ENCODE data around the gene C1R. TPM values are rescaled to one million over a fixed set of nuclear protein-coding genes. Genes with fewer than 3 reads are reported as not detected.

C1R gene
- polyA plus RNA-seq, 1 of the 3 experiments (the other 2 are of a cell fraction), result 20.1 TPM

DNA sequence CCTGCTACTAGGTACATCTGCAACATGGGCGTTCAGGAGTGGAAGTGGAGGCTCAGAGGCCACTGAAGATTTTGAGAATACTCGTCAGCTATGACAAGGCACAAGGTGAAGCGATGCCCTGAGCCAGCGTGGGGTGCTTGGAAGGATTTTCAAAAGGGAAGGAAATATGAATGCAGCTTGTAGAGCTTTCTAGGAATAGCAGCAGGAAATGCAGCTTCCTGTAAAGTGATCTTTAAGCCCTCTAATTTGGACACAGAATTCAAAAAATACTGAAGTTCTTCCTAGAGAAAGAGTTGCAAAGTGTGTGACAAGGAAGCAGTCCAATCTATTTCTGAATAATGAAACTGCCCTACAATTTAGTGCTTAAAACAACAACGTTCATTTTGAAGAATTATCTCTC lies 44.9 kb downstream of the C1R start:
- Histone ChIP-seq H3K27me3 (ENCODE audit: insufficient read depth) (no peaks in the 10 kb centered on the region), H3K4me1 (ENCODE audit: control insufficient read depth in 1 of 2, insufficient read depth in 2 of 2, low read depth in 1 of 2, low read length in 1 of 2) (no peaks in the 10 kb centered on the region), H3K4me3 (ENCODE audit: low read depth in 2 of 2, low read length in 1 of 2) (no peak overlapping the region), H3K4me2 (no peak overlapping the region), H3K36me3 (replicated peaks in 1 of 2; ENCODE audit: control insufficient read depth in 1 of 2, insufficient read depth in 2 of 2, low read length in 1 of 2) (no peaks in the 10 kb centered on the region), H3K27ac (ENCODE audit: low read depth in 2 of 2, low read length in 1 of 2) (no peak overlapping the region), H3K9me2 (no peaks in the 10 kb centered on the region), H3K9ac (no peak overlapping the region), H3F3A (replicated peaks; ENCODE audit: insufficient read depth) (no peaks in the 10 kb centered on the region), H4K20me1 (ENCODE audit: insufficient read depth) (no peaks in the 10 kb centered on the region), H3K79me2 (ENCODE audit: insufficient read depth) (no peaks in the 10 kb centered on the region), H3K9me3 (no peaks in the 10 kb centered on the region), H2AFZ (ENCODE audit: low read depth) (no peak overlapping the region)
- ChIA-PET POLR2A (no interaction called here), CTCF (no interaction called here)
- no peak for DNase-seq
- TF ChIP-seq RXRA (IDR thresholded peaks at IDR 0.05; ENCODE audit: borderline replicate concordance, low read depth), result no peak
- WGBS (ENCODE audit: low lambda C conversion rate), result 65% methylated on average over 5 of the region's 5 CpGs

DNA sequence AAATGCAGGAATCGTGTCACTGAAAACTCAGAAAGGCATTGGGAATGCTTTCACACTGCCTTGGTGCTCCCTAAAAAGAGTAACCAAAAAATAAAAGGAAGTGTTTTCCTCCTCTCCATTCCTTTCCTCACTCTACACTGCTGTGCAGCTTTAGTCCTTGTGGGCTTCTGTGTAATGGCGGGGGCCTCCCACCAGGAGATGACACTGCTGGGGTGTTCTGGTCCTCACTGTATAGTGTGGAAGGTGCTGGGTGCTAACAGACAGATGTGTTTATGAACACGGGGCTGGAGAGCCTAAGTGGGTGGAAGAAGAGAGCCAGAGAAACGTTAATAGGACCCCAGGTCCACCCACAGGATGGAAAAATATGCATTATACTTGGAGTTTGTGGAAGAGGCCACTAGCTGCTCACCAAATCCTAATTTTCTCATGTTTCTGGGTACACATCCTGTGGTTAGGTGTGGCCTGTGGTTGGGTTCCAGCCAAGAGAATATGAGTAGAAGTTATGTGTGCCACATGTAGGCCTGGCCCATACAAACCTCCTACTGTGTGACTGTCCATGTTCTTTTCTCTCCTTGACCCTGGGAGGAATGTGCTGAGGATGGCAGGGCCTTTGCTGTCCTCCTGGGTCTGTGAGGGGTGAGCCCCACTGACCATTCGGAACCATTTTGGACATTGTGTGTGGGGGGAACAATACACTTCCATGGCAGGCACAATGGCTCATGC lies 45.7 kb downstream of the C1R start:
- no peak overlapping the region for H3K27ac ChIP-seq (ENCODE audit: low read depth in 2 of 2, low read length in 1 of 2)
- H3K4me2 ChIP-seq, result no peak overlapping the region
- H4K20me1 ChIP-seq (ENCODE audit: insufficient read depth), result no peaks in the 10 kb centered on the region
- H3K9ac ChIP-seq, result no peak overlapping the region
- DNase-seq, result no peak
- no peaks in the 10 kb centered on the region for H3K4me1 ChIP-seq (ENCODE audit: control insufficient read depth in 1 of 2, insufficient read depth in 2 of 2, low read depth in 1 of 2, low read length in 1 of 2)
- no peaks in the 10 kb centered on the region for H3K36me3 ChIP-seq (replicated peaks in 1 of 2; ENCODE audit: control insufficient read depth in 1 of 2, insufficient read depth in 2 of 2, low read length in 1 of 2)
- no peak overlapping the region for H2AFZ ChIP-seq (ENCODE audit: low read depth)
- CTCF ChIA-PET, result no interaction called here
- H3K4me3 ChIP-seq (ENCODE audit: low read depth in 2 of 2, low read length in 1 of 2), result no peak overlapping the region
- no peaks in the 10 kb centered on the region for H3K9me2 ChIP-seq
- no peaks in the 10 kb centered on the region for H3K27me3 ChIP-seq (ENCODE audit: insufficient read depth)
- POLR2A ChIA-PET, result no interaction called here
- 47% methylated on average over 4 of the region's 5 CpGs for WGBS (ENCODE audit: low lambda C conversion rate)
- TF ChIP-seq RCOR1 (IDR thresholded peaks at IDR 0.05; ENCODE audit: low read length), result no peak
- no peak for TF ChIP-seq CHD2 (IDR thresholded peaks at IDR 0.05; ENCODE audit: low read length, partially characterized antibody)
- no peak for TF ChIP-seq TAF1 (IDR thresholded peaks at IDR 0.05; ENCODE audit: borderline replicate concordance, low read depth, low read length)
- no peak for TF ChIP-seq GATA2 (CRISPR knock-in tag; IDR thresholded peaks at IDR 0.05)
- TF ChIP-seq RXRA (IDR thresholded peaks at IDR 0.05; ENCODE audit: borderline replicate concordance, low read depth), result no peak
- TF ChIP-seq, protein P1, sequence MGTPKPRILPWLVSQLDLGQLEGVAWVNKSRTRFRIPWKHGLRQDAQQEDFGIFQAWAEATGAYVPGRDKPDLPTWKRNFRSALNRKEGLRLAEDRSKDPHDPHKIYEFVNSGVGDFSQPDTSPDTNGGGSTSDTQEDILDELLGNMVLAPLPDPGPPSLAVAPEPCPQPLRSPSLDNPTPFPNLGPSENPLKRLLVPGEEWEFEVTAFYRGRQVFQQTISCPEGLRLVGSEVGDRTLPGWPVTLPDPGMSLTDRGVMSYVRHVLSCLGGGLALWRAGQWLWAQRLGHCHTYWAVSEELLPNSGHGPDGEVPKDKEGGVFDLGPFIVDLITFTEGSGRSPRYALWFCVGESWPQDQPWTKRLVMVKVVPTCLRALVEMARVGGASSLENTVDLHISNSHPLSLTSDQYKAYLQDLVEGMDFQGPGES (IDR thresholded peaks at IDR 0.05; ENCODE audit: low read depth, low read length), result no peak
- no peak for TF ChIP-seq FOXM1 (IDR thresholded peaks at IDR 0.05; ENCODE audit: low read depth)
- TF ChIP-seq TEAD4 (IDR thresholded peaks at IDR 0.05; ENCODE audit: borderline replicate concordance, insufficient read depth), result no peak
- no peak for TF ChIP-seq TCF12 (IDR thresholded peaks at IDR 0.05)
- TF ChIP-seq EP300 (IDR thresholded peaks at IDR 0.05; ENCODE audit: borderline replicate concordance in 1 of 2, low read depth in 1 of 2, low read length in 1 of 2), result no peak
- TF ChIP-seq NRF1 (IDR thresholded peaks at IDR 0.05; ENCODE audit: low read depth, low read length), result no peak
- no peak for TF ChIP-seq RFX5 (IDR thresholded peaks at IDR 0.05; ENCODE audit: low read length)
- no peak for TF ChIP-seq POLR2AphosphoS5 (IDR thresholded peaks at IDR 0.05; ENCODE audit: low read depth, low read length)
- TF ChIP-seq ELF1 (IDR thresholded peaks at IDR 0.05), result no peak
- no peaks in the 10 kb centered on the region for H3K79me2 ChIP-seq (ENCODE audit: insufficient read depth)
- no peaks in the 10 kb centered on the region for H3F3A ChIP-seq (replicated peaks; ENCODE audit: insufficient read depth)
- no peaks in the 10 kb centered on the region for H3K9me3 ChIP-seq

Measured in SK-N-SH (cell line).